ENCODE data around the gene GZF1. TPM values are rescaled to one million over a fixed set of nuclear protein-coding genes. Genes with fewer than 3 reads are reported as not detected.

GZF1 gene
- polyA plus RNA-seq, 1 of the 3 experiments (the other 2 are of a cell fraction) = 20.6 TPM

DNA sequence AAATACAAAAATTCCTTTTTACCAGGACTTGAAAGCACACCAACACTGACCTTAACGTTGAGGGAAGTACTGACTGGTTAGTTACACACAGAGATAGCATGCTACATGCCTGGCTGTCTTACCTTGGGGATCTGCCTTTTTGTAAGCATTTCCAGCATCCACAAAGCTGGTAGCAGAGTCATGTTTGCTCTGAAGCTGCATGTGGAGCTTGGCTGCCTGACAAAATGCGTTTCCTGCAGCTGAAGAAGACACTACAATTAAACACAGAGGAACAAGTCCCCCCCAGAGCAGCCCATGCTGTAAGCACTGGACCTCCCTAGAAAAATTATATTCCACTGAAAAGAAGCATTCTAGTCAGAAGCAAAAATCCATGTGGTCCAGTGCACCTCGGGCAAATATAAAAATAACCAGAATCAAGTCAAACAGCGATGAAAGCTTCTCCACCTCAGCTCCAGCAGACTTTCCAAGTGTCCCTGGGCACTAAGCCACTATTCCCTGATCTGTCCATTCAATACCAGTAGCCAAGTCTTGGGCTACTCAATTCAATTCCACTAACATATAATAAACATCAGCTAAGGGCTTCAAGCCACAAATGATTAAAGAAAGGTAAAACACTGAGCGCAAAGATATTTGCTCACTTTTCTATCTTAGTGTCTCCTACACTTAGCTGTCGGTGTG is 35.1 kb downstream of the GZF1 start (continued):
- TF ChIP-seq, protein P1, sequence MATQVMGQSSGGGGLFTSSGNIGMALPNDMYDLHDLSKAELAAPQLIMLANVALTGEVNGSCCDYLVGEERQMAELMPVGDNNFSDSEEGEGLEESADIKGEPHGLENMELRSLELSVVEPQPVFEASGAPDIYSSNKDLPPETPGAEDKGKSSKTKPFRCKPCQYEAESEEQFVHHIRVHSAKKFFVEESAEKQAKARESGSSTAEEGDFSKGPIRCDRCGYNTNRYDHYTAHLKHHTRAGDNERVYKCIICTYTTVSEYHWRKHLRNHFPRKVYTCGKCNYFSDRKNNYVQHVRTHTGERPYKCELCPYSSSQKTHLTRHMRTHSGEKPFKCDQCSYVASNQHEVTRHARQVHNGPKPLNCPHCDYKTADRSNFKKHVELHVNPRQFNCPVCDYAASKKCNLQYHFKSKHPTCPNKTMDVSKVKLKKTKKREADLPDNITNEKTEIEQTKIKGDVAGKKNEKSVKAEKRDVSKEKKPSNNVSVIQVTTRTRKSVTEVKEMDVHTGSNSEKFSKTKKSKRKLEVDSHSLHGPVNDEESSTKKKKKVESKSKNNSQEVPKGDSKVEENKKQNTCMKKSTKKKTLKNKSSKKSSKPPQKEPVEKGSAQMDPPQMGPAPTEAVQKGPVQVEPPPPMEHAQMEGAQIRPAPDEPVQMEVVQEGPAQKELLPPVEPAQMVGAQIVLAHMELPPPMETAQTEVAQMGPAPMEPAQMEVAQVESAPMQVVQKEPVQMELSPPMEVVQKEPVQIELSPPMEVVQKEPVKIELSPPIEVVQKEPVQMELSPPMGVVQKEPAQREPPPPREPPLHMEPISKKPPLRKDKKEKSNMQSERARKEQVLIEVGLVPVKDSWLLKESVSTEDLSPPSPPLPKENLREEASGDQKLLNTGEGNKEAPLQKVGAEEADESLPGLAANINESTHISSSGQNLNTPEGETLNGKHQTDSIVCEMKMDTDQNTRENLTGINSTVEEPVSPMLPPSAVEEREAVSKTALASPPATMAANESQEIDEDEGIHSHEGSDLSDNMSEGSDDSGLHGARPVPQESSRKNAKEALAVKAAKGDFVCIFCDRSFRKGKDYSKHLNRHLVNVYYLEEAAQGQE (IDR thresholded peaks at IDR 0.05; ENCODE audit: low read depth, low read length) = no peak
- TF ChIP-seq TCF12 (IDR thresholded peaks at IDR 0.05) = no peak
- TF ChIP-seq, protein P2, sequence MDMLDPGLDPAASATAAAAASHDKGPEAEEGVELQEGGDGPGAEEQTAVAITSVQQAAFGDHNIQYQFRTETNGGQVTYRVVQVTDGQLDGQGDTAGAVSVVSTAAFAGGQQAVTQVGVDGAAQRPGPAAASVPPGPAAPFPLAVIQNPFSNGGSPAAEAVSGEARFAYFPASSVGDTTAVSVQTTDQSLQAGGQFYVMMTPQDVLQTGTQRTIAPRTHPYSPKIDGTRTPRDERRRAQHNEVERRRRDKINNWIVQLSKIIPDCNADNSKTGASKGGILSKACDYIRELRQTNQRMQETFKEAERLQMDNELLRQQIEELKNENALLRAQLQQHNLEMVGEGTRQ (IDR thresholded peaks at IDR 0.05; ENCODE audit: borderline replicate concordance, low read depth, low read length) = no peak
- TF ChIP-seq NFIC (IDR thresholded peaks at IDR 0.05; ENCODE audit: borderline replicate concordance) = no peak
- TF ChIP-seq CHD2 (IDR thresholded peaks at IDR 0.05; ENCODE audit: low read length, partially characterized antibody) = no peak
- no peak for TF ChIP-seq ELF1 (IDR thresholded peaks at IDR 0.05)
- TF ChIP-seq, protein P3, sequence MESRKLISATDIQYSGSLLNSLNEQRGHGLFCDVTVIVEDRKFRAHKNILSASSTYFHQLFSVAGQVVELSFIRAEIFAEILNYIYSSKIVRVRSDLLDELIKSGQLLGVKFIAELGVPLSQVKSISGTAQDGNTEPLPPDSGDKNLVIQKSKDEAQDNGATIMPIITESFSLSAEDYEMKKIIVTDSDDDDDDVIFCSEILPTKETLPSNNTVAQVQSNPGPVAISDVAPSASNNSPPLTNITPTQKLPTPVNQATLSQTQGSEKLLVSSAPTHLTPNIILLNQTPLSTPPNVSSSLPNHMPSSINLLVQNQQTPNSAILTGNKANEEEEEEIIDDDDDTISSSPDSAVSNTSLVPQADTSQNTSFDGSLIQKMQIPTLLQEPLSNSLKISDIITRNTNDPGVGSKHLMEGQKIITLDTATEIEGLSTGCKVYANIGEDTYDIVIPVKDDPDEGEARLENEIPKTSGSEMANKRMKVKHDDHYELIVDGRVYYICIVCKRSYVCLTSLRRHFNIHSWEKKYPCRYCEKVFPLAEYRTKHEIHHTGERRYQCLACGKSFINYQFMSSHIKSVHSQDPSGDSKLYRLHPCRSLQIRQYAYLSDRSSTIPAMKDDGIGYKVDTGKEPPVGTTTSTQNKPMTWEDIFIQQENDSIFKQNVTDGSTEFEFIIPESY (IDR thresholded peaks at IDR 0.05; ENCODE audit: borderline replicate concordance, low read depth) = no peak

DNA sequence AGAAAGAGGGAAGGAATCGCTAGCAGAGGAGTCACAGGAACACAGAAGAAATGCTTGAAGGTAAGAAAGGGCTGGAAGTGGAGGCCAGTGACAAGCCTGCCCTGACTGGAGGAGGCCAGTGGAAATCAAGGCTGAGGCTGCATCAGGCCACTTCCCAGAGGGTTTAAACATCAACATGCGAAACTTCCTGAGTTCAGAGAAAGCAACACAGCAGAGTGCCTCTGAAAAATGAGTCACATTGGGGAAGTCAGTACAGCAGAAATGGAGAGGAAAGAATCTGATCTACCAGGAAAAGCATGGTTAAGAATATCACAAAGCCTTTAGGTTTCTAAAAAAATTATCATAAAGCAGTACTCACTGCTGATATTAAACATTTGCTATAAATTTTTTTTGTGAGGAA is 36.0 kb downstream of the GZF1 start:
- Histone ChIP-seq H3K9me3 (no peaks in the 10 kb centered on the region), H2AFZ (ENCODE audit: low read depth) (no peak overlapping the region), H3K36me3 (replicated peaks in 1 of 2; ENCODE audit: control insufficient read depth in 1 of 2, insufficient read depth in 2 of 2, low read length in 1 of 2) (peaks cover 11 to 23% of the 10 kb centered on the region in 2 experiments), H3F3A (replicated peaks; ENCODE audit: insufficient read depth) (peaks cover 20% of the 10 kb centered on the region), H3K9ac (peak overlapping the region; percentile 3; the same call in 1 of the 2 replicates), H3K4me1 (ENCODE audit: control insufficient read depth in 1 of 2, insufficient read depth in 2 of 2, low read depth in 1 of 2, low read length in 1 of 2) (peaks cover 3 to 10% of the 10 kb centered on the region in 2 experiments; a peak in 2 of 4 replicates), H3K9me2 (no peaks in the 10 kb centered on the region), H3K4me3 (ENCODE audit: low read depth in 2 of 2, low read length in 1 of 2) (no peak overlapping the region), H3K4me2 (no peak overlapping the region), H3K27me3 (ENCODE audit: insufficient read depth) (no peaks in the 10 kb centered on the region), H3K79me2 (ENCODE audit: insufficient read depth) (peaks cover 9% of the 10 kb centered on the region; the same call in 1 of the 2 replicates), H4K20me1 (ENCODE audit: insufficient read depth) (0 out of 2 replicates have a peak, but pooled peaks cover 5% of the 10 kb centered on the region), H3K27ac (ENCODE audit: low read depth in 2 of 2, low read length in 1 of 2) (peak overlapping the region in 1 of 2 experiments; percentile 4; a peak in 1 of 4 replicates)
- TF ChIP-seq RFX5 (IDR thresholded peaks at IDR 0.05; ENCODE audit: low read length) (no peak), FOXM1 (IDR thresholded peaks at IDR 0.05; ENCODE audit: low read depth) (no peak), MXI1 (IDR thresholded peaks at IDR 0.05; ENCODE audit: low read depth, low read length) (no peak), POLR2AphosphoS5 (IDR thresholded peaks at IDR 0.05; ENCODE audit: low read depth, low read length) (no peak), FOXJ3 (CRISPR knock-in tag; IDR thresholded peaks at IDR 0.05) (no peak), RXRA (IDR thresholded peaks at IDR 0.05; ENCODE audit: borderline replicate concordance, low read depth) (no peak), SMC3 (IDR thresholded peaks at IDR 0.05; ENCODE audit: low read depth, low read length) (no peak), GABPA (IDR thresholded peaks at IDR 0.05; ENCODE audit: low read depth) (no peak), FOSL2 (IDR thresholded peaks at IDR 0.05; ENCODE audit: borderline replicate concordance, low read depth) (no peak), GATA2 (CRISPR knock-in tag; IDR thresholded peaks at IDR 0.05) (no peak), SIN3A (IDR thresholded peaks at IDR 0.05; ENCODE audit: borderline replicate concordance, low read depth, low read length) (no peak)
- TF ChIP-seq, protein P4, sequence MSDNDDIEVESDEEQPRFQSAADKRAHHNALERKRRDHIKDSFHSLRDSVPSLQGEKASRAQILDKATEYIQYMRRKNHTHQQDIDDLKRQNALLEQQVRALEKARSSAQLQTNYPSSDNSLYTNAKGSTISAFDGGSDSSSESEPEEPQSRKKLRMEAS (IDR thresholded peaks at IDR 0.05; ENCODE audit: low read depth) = no peak
- TF ChIP-seq, protein P2 (IDR thresholded peaks at IDR 0.05; ENCODE audit: borderline replicate concordance, low read depth, low read length) = no peak
- TF ChIP-seq, protein P1 (IDR thresholded peaks at IDR 0.05; ENCODE audit: low read depth, low read length) = no peak
- ChIA-PET CTCF (no interaction called here), POLR2A (no interaction called here)
- no peak for DNase-seq
- 94% methylated on average over 2 of the region's 2 CpGs for WGBS (ENCODE audit: low lambda C conversion rate)

Measured in SK-N-SH (cell line).